Urothelium cell line (cell line): ENCODE results near the gene KRTAP5-6.

Experiments
- DNase-seq: peaks from one replicate; pipeline ENCODE4 v3.0.0; 2011; ENCODE audit warnings: low spot score, mixed read lengths
- FAIRE-seq: peaks from 2 replicates; lab custom pipeline; 2011; peaks lifted over from hg19 to GRCh38; lab: Jason Lieb, UNC

Gene KRTAP5-6

DNA sequence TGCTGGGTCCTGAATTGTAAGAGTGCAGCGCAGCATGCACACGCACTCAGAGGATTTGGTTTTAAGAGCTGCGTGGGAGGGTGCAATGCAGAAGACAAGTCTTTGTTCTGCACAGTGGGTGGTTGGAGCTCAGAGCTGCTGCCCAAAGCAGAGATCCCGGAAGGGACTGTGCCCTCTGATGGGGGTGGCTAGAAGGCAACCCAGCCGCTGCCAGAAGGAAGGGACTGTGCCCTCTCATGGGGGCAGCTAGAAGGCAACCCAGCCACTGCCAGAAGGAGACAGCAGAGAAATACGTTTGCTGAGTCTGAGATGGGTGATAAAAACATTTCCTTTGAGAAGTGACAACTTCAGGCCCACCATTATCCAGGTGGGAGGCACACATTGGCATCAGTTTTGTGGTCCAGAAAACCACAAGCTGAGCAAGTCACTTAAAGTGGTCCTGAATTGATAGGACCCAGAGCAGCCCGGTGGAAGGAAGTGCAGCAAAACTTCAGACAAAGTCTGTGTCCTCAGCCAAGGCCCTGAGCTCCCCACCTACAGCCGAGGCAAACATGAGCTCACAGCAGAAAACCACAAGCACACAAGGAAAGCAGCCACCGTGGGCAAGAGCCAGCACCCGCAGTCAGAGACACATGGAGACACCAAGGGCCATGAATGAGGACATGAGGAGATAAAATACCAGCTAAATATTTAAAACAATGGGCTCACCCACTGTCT is 4.3 kb downstream of the KRTAP5-6 start:
- FAIRE-seq (no peak), DNase-seq (no peak)

- FAIRE-seq, result no peak
- DNase-seq, result no peak
These were observed 5.5 kb downstream of the KRTAP5-6 start for GRCh38 chr11:1702506-1702905.

DNA sequence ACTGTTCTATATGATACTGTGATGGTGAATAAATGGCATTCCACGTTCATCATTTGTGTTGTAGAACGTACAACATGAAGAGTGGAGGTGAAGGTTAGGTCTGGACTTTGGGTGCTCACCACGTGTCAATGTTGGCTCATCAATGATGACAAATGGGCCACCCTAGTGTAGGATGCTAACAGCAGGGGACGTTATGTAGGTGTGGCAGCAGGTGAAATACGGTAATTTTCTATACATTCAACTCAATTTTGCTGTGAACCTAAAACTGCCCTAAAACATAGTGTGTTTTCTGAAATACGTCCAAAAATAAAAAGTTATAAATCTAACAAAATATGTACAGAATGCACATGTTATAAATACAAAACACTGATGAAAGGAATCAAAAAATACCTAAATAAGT is 6.2 kb downstream of the KRTAP5-6 start:
- no peak for FAIRE-seq

GRCh38 chr11:1705126-1706052 is 8.4 kb downstream of the KRTAP5-6 start:
- DNase-seq, result no peak
- no peak for FAIRE-seq

More for the DNA sequence above, 6.2 kb downstream of the KRTAP5-6 start:
- DNase-seq, result no peak

DNA sequence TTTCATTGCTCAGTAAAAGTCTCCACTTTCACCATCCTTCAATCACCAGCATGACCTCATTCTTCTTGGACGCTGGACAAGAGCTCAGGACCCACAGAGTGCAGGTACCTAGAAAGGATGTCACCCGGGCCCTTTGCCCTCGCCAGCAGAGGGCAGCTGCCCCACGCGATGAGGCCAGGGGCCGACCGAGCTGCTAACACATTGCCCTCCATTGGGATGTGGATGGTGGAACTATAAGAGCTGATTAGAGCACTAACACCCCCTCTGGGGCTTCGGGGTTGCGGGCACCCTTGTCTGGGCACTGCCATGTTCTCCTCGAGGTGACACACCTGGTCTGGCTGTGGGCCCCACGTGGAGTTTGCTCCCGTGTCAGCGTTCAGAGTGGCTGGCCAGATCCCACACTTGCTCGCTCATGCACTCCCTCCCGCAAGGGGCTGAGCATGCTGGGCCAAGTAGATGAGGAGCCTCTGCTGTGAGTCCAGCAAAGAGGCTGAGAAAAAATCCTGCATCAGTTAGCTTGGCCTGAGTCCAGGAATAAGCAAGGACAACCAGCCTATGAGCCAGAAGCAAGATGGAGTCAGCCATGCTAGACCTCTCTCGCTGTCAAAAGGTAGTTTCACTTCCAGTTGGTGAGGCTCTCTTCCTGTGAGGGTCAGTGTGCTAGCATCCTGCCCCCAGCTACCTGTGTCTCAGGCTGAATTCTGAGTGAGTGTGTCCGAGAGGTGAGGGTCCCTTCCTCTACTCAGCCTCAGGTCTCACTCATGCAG is 9.8 kb downstream of the KRTAP5-6 start:
- no peak for FAIRE-seq

GRCh38 chr11:1707751-1708150 is 10.8 kb downstream of the KRTAP5-6 start:
- FAIRE-seq, result no peak
- no peak for DNase-seq

More for the DNA sequence above, 9.8 kb downstream of the KRTAP5-6 start:
- no peak for DNase-seq

DNA sequence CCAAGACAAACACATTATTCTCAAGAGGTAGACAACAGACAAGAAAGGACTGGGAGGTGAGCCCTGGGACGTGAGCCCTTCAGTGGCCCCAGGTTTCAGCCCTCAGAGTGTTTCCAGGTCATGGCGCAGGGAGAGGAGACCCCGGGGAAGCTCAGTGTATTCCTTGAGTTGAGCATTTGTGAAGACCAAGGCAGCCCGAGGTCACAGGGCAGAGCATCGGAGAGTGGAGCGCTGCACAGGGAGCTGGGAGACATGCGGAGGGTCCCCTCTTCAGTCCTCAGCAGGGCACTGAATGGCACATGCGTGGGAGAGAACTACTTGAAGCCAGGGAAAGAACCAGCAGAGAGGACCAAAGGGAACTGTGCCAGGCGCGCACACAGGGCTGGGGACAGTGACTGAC is 11.7 kb downstream of the KRTAP5-6 start:
- DNase-seq, result no peak
- no peak for FAIRE-seq

GRCh38 chr11:1714908-1715885 is 18.2 kb downstream of the KRTAP5-6 start:
- DNase-seq, result no peak
- no peak for FAIRE-seq

- FAIRE-seq, result no peak
- no peak for DNase-seq
These were observed 20.8 kb downstream of the KRTAP5-6 start for GRCh38 chr11:1717745-1718144.

DNA sequence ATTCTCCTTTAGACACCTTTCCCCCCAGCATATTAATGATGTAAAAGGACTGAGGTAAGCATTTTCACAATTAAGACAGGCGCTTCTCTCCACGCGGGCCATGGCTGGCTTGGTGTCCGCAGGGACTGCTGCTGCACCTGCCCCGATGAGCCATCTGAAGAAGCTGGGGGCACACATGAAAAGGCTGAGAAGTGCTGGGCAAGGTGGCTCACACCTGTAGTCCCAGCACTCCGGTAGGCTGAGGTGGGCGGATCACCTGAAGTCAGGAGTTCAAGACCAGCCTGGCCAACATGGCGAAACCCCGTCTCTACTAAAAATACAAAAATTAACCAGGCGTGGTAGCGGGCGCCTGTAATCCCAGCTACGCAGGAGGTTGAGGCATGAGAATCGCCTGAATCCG is 21.3 kb downstream of the KRTAP5-6 start:
- FAIRE-seq (no peak), DNase-seq (no peak)

- FAIRE-seq (no peak), DNase-seq (no peak)
These were observed 22.8 kb downstream of the KRTAP5-6 start for GRCh38 chr11:1719781-1720180.

GRCh38 chr11:1727096-1727690 is 30.2 kb downstream of the KRTAP5-6 start:
- DNase-seq, result no peak
- no peak for FAIRE-seq

- FAIRE-seq (no peak), DNase-seq (no peak)
These were observed 30.9 kb downstream of the KRTAP5-6 start for GRCh38 chr11:1727861-1728260.

GRCh38 chr11:1728301-1728700 is 31.3 kb downstream of the KRTAP5-6 start:
- FAIRE-seq, result no peak
- no peak for DNase-seq

GRCh38 chr11:1728931-1729691 is 32.1 kb downstream of the KRTAP5-6 start:
- DNase-seq, result no peak
- no peak for FAIRE-seq

DNA sequence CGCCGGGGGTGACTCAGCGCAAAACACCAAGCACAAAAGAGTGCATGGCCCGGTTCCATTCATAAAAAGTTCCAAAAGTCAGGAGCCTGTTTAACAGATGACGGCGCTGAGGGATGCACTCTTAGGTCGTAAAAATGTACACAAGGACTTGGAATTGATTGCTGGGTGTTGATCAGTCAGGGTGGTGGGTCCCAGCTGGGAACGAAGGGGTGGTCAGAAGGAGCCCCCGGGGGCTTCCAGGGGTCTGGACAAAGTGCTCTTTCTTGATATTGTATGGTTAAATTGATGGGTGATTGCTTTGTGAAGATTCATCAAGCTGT is 32.7 kb downstream of the KRTAP5-6 start:
- FAIRE-seq, result no peak
- DNase-seq, result no peak

DNA sequence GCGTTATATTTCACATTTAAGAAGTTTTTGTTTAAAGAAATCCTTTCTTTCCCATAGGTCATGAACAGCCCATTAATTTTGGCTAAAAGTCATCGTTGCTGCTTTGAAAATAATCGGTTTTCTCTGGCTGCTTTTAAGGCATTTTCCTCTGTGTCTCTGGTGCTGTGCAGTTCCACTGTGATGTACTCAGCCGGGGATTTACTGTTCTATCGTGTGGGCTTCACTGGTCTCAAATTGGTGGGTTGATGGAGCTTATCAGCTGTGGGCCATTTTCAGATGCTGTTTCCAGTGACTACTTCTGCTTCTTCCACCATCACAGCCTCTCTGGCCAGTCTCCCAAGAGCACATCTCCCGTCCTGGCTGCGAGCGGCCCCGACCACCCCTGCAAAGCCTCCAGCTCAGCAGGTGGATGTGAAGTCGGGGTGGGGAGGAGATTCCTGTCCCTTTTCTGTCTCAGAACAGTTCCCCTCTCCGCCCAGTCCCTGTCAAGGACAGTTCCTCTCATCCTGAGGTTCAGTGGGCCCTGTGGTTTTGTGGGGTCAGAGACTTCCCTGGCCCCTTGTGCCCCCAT is 33.1 kb downstream of the KRTAP5-6 start:
- no peak for DNase-seq
- no peak for FAIRE-seq

DNA sequence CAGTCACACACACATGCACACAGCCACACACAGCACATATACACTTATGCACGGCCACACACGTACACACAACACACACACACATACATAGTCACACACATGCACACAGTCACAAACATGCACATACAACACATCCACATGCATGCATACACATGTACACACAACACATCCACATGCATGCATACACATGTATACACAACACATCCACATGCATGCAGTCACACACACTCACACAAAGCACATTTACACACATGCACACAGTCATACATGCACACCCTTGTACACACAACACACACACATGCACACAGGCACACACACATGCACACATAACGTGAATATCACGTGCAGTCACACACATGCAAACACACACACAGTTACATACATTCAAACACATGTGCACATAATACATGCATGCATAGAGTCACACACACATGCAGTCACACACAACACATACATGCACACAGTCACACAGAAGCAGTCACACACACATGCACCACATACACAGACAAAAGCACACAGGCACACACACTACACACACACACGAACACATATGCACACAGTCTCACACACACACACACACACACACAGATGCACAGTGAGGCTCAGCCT is 34.6 kb downstream of the KRTAP5-6 start:
- no peak for FAIRE-seq
- no peak for DNase-seq
